GM21528 (cell line): Measurements from ENCODE around the gene CCNQ.

Source experiments
- ATAC-seq: cut with Tn5 transposase; IDR thresholded peaks from one replicate; pipeline ENCODE4 v1.9.1; 2021; ENCODE audit warnings: mild to moderate bottlenecking, moderate library complexity; ENCODE audit not compliant: unreplicated experiment, low FRiP score

The CCNQ gene

DNA sequence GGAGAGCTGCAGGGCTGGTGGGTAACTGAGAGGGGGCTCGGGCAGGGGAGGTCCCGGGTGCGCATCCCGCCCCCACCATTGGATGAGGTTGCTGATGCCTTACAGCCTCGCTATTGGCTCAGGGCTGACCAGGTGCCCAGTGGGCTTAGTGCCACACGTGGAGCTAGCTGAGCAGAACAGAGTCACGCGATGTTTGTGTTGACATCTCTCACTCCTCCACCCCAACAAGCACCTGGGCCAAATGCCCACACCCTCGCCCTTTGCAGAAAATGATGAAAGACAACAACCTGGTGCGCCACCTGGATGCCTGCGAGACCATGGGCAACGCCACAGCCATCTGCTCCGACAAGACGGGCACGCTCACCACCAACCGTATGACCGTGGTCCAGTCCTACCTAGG, 49.7 kb downstream of the CCNQ start:
- no peak for ATAC-seq

DNA sequence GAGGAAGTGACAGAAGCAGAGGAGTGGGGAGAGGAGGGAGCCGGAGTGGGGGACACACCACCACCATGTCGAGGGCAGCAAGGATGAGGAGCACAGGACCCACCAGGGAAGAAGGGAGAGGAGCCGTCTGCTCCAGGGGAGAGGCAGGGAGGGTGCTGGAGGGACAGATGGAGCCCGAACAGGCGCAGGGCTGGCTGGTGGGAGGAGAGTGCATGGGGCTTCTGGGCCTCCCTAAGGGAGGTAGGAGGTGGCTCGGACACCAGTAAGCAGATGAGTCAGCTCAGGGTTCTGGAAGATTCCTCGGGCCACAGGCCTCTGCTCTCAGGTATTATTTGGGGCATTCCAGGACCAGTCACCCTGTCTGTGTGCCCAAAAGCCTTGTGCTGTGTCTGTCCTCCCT, 51.7 kb downstream of the CCNQ start:
- ATAC-seq, result no peak

DNA sequence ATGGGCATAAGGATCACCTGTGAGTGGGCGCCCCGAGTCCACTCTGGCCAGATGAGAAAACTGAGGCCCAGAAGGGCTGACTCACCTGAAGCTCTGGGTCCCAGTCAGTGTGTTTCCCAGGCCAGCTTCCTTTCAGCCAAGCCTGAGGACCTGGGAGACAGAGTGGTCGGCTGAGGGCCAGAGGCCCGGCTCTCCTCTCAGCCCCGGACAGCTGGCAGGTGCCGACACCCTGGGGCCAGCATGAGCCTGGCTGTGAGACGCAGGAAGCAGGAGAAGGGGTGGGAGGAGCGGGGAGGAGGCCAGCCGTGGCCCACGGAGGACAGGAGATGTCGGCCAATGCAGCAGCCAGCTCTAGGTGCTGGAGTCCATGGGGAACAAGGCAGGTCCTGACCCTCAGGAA, 52.6 kb downstream of the CCNQ start:
- no peak for ATAC-seq

DNA sequence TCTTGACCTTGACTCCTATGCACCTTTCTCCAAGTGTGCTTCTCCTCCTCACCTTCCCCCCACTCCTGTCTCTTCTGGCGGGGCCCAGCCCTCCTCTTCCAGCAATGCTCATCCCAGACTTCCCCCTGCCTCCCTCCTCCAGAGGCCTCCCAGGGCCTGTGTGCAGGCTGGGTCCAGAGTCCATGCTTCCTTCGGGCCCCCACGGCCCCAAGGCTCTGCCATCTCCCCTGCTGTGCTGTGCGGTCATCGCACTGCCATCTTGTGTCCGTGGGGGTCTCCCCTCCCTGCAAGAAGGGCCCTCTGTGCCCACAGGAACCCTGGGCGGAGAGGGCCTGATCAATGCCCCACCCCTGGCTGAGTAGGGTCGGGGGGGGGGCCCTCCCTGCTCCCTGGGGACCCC, 54.2 kb downstream of the CCNQ start:
- ATAC-seq, result no peak

DNA sequence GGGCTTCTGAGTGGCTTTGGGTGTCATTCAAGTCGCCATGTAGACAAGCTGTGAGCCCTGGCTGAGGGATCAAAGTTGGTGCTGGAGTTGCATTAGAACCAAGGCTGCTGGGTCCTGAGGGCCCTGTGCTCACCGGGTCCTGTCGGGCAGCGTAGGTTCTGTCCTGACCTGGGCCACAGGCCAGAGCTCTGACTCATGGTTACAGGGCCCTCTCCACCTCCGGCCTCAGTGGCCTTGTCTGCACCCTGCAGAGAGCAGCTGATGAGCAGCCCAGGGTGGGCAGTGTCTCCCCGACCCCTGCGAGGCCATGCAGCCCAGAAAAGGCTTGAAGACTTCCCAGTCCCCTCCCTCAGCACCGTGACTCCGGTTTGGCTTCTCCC, 59.0 kb downstream of the CCNQ start:
- ATAC-seq, result no peak

DNA sequence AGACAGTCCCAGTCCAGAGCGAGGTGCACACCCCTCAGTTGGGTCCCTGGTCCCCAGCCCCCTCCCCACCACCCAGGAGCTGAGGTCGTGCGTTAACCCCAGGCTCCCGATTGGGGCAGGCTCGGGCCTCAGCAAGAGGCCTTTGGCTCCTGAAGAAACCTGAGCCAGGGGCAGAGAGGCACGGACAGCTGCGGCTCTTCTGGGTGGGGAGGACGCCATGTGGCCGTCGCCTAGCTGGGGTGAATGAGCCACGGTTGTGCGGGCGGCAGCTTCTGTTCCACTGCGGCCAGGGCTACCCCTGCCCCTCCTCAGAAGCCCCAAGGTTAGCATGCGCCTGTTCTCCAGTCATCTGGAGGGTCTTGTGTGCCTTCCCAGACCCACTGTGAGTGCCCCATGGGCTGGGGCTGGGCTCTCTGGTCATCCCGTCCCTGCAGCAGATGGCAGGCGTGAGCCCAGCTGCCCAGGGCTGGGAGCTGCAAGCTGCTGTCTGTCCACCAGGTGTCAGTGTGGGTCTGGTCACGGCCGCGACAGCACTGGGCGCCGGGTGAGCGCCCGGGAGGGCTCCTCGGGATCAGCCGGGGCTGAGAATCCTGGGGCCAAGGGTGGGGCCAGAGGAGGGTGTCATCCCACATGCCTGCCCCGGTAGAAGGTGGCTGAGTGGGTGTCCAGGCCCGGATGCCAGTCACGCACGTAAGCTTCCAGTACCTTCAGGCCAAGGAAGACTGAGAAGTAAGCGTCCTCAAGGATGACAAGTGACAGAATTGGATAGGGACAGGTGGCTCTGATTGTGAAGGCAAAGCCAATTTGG, 59.6 kb downstream of the CCNQ start:
- no peak for ATAC-seq

DNA sequence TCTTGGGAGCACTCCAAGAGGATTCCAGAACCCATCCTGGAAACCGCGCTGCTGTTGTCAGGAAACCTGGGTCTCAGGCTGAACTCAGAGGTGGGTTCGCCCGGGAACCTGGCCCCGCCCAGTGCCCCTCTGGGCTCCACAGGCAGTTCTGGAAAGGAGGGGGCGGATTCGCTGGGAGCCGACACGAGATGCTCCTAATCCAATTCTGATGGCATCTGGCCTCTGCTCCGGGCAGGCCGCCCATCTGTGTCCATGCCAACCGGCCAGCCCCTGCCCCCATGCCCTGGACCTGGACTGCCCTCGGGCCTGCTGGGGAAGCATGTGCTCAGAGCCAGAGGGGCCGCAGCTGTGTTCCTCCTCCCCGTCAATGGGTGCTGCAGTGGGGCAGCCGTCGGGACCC, 60.5 kb downstream of the CCNQ start:
- ATAC-seq, result no peak
